Gastrocnemius medialis (tissue), 4 donors: ENCODE measurements around the gene AIF1L.

ENCODE experiments used
- CTCF ChIP-seq, 5 experiments: fragments of 450-650 bp in 3 of 5; fragments of 200-600 bp in 2 of 5; sonication (generic) in 2 of 5; IDR thresholded peaks in 4 of 5; conservative IDR thresholded peaks in 1 of 5; 1 replicate in 4 of 5; 2 replicates in 1 of 5; pipeline ENCODE4 v1.5.1; 2016 to 2019; ENCODE audit warnings: antibody characterized with exemption in 5 of 5, mild to moderate bottlenecking in 3 of 5, moderate library complexity in 3 of 5
- POLR2A ChIP-seq, 2 donors: fragments of 450-650 bp; IDR thresholded peaks; one replicate each; pipeline ENCODE4 v1.6.1; 2017; ENCODE audit warnings: antibody characterized with exemption in 2 of 2, mild to moderate bottlenecking in 2 of 2, moderate library complexity in 2 of 2

DNA sequence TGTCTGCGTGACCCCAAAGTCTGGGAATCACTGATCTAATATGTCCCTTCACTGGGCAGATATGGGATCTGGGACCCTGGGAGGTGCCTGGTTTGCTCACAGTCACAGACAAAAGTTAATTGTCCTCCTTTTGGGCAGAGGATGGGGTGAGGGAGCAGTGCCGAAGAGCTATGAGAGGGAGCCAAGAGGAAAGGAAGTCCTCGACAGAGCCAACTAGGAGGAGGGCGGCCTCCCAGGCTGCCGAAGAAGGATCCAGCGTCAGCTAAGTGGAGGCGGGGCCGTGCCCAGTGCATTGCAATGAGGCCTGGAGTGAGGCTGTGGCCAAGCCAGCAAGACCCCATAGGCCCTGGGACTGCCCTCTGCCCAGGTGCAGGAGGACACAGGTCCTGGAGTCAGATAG is 11.4 kb downstream of the AIF1L start:
- no peak for TF ChIP-seq CTCF (IDR thresholded peaks at IDR 0.05 in 4 of 5, conservative IDR thresholded peaks at IDR 0.05 in 1 of 5)
- no peak for TF ChIP-seq POLR2A (IDR thresholded peaks at IDR 0.05)
